PC-9 (cell line): ENCODE measurements around the gene FAM89B.
A peak's percentile ranks its signal among the peaks of the same experiment; 100 is the strongest.

Experiments used
- CTCF ChIP-seq: fragments of 200-600 bp; sonication (generic); conservative IDR thresholded peaks from 2 replicates; pipeline ENCODE4 v1.6.1; 2017; ENCODE audit warnings: mixed run types, antibody characterized with exemption, mild to moderate bottlenecking, moderate library complexity
- EZH2 ChIP-seq: fragments of 200-600 bp; sonication (generic); IDR thresholded peaks from 2 replicates; pipeline ENCODE4 v1.8.0; 2017; ENCODE audit warnings: antibody characterized with exemption, low read depth

- TF ChIP-seq CTCF = peak; percentile 57
- no peak for TF ChIP-seq EZH2
Measured at GRCh38 chr11:65569973-65570918, 2.1 kb upstream of the FAM89B start, which contains the start of gene ZNRD2.
